MM.1S (cell line): ENCODE data around the gene SLIT3.

Experiments used
- DNase-seq: peaks from one replicate; pipeline ENCODE4 v3.0.0-alpha.2; 2015
- H2AFZ ChIP-seq: fragments of 300-600 bp; sonication (generic); 2 replicates; pipeline ENCODE4 v1.6.0; 2016; ENCODE audit warnings: antibody characterized with exemption, low read length
- H3F3A ChIP-seq: fragments of 300-600 bp; sonication (generic); 2 replicates; pipeline ENCODE4 v1.6.1; 2016; ENCODE audit warnings: mild to moderate bottlenecking, antibody characterized with exemption, low read length, moderate library complexity, mixed read lengths; ENCODE audit not compliant: insufficient read depth
- H3K27ac ChIP-seq: fragments of 300-600 bp; sonication (generic); 2 replicates; pipeline ENCODE4 v1.5.1; 2016; ENCODE audit warnings: mild to moderate bottlenecking, low read length
- H3K27me3 ChIP-seq: fragments of 300-600 bp; sonication (generic); replicated peaks from 2 replicates; pipeline ENCODE4 v1.6.0; 2016; ENCODE audit warnings: low read length; ENCODE audit not compliant: insufficient read depth
- H3K36me3 ChIP-seq: fragments of 300-600 bp; sonication (generic); replicated peaks from 2 replicates; pipeline ENCODE4 v1.6.1; 2016; ENCODE audit warnings: mild to moderate bottlenecking, low read length, mixed read lengths; ENCODE audit not compliant: insufficient read depth
- H3K4me1 ChIP-seq: fragments of 300-600 bp; sonication (generic); 2 replicates; pipeline ENCODE4 v1.6.1; 2016; ENCODE audit warnings: low read length, mixed read lengths
- H3K4me2 ChIP-seq: fragments of 300-600 bp; sonication (generic); 2 replicates; pipeline ENCODE4 v1.6.0; 2016; ENCODE audit warnings: low read depth, low read length
- H3K4me3 ChIP-seq: fragments of 300-600 bp; sonication (generic); 2 replicates; pipeline ENCODE4 v1.5.1; 2016; ENCODE audit warnings: low read length, mixed read lengths
- H3K79me2 ChIP-seq: fragments of 300-600 bp; sonication (generic); 2 replicates; pipeline ENCODE4 v1.6.1; 2016; ENCODE audit warnings: mixed run types, low read length, mixed read lengths
- H3K9ac ChIP-seq: fragments of 300-600 bp; sonication (generic); 2 replicates; pipeline ENCODE4 v1.6.1; 2016; ENCODE audit warnings: low read length, mixed read lengths
- H3K9me2 ChIP-seq: fragments of 300-600 bp; sonication (generic); replicated peaks from 2 replicates; pipeline ENCODE4 v1.6.1; 2016; ENCODE audit warnings: mild to moderate bottlenecking, low read length, mixed read lengths; ENCODE audit not compliant: insufficient read depth
- H3K9me3 ChIP-seq: fragments of 300-600 bp; sonication (generic); replicated peaks from 2 replicates; pipeline ENCODE4 v1.6.1; 2016; ENCODE audit warnings: mild to moderate bottlenecking, low read length, mixed read lengths; ENCODE audit not compliant: insufficient read depth
- H4K20me1 ChIP-seq: fragments of 300-600 bp; sonication (generic); 2 replicates; pipeline ENCODE4 v1.6.1; 2016; ENCODE audit warnings: mild to moderate bottlenecking, low read length, moderate library complexity, mixed read lengths; ENCODE audit not compliant: insufficient read depth
- EZH2 ChIP-seq: fragments of 300-600 bp; sonication (generic); optimal IDR thresholded peaks from 2 replicates; pipeline ENCODE3; 2017; ENCODE audit warnings: low read depth, mild to moderate bottlenecking, antibody characterized with exemption, low read length, mixed read lengths
- EZH2phosphoT487 ChIP-seq: fragments of 300-600 bp; sonication (generic); IDR thresholded peaks from 2 replicates; pipeline ENCODE4 v1.6.1; 2018; ENCODE audit warnings: antibody characterized with exemption, low read length
- TF ChIP-seq, protein P1 (sequence below): fragments of 300-600 bp; sonication (generic); IDR thresholded peaks from 2 replicates; pipeline ENCODE4 v1.5.1; 2016; ENCODE audit warnings: antibody characterized with exemption, low read length, mixed read lengths

SLIT3 gene

DNA sequence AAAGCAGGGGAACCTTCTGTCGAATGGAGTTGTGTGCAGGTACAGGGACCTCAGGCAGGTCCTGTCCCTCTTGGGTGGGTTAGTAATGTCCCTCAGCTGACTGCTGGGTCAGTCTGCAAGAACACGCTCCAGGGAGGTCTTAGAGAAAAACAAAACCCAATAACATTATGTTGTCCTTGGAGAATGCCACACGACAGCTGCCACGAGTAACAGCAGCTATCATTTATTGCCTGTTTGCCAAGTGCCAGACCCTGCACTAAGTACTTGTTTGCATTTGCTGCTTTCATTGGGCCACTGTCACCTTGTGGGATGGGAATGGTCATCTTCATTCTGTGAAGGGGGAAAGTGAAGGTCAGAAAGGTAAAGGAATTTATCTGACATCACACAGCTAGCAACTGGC, 310.3 kb downstream of the SLIT3 start:
- Histone ChIP-seq H3F3A (no peaks in the 10 kb centered on the region), H3K79me2 (no peaks in the 10 kb centered on the region), H3K4me1 (peaks cover 8% of the 10 kb centered on the region), H3K4me3 (no peak overlapping the region), H3K27ac (no peak overlapping the region), H3K27me3 (no peaks in the 10 kb centered on the region), H2AFZ (no peak overlapping the region), H3K9me2 (no peaks in the 10 kb centered on the region), H3K36me3 (no peaks in the 10 kb centered on the region), H3K9ac (no peak overlapping the region), H3K9me3 (no peaks in the 10 kb centered on the region), H4K20me1 (no peaks in the 10 kb centered on the region), H3K4me2 (no peak overlapping the region)
- DNase-seq, result no peak
- TF ChIP-seq, protein P1, sequence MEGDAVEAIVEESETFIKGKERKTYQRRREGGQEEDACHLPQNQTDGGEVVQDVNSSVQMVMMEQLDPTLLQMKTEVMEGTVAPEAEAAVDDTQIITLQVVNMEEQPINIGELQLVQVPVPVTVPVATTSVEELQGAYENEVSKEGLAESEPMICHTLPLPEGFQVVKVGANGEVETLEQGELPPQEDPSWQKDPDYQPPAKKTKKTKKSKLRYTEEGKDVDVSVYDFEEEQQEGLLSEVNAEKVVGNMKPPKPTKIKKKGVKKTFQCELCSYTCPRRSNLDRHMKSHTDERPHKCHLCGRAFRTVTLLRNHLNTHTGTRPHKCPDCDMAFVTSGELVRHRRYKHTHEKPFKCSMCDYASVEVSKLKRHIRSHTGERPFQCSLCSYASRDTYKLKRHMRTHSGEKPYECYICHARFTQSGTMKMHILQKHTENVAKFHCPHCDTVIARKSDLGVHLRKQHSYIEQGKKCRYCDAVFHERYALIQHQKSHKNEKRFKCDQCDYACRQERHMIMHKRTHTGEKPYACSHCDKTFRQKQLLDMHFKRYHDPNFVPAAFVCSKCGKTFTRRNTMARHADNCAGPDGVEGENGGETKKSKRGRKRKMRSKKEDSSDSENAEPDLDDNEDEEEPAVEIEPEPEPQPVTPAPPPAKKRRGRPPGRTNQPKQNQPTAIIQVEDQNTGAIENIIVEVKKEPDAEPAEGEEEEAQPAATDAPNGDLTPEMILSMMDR, result no peak

DNA sequence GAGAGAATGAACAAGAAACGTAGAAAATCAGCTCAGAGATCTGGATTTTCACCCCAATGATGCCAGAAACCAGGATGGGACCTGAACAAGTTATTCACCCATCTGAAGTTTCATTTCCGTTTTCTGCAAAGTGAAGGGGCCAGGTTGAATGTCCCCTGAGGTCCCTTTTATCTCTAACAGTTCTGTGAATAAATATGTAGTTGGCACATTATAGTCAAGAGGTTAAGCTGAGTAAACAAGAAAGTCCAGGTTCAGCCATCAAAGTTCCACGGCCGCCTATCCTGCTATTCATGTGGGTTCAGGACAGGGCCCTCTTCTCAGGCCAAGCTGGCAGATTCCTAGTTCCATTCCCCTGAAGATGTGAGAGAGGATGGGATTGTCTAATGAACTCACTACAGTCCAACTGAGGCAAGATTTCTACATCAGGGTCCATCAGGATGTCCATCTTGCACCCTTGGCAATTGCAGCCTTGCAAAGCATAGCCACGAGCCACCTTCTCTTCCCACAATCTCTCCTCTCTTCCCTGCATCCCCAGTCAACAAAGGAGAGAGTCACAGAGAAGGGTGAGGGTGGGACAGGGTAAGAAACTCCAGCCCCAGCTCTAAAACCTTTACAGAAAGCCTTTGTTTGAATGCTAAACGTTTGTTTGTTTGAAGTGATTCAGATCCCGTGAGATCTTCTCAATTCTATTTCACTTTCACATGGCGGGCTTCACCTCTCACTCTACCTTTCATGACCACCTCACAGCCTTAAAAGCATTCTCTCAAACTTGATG, 311.0 kb downstream of the SLIT3 start:
- H3F3A ChIP-seq, result no peaks in the 10 kb centered on the region
- H3K4me2 ChIP-seq, result no peak overlapping the region
- no peaks in the 10 kb centered on the region for H3K27me3 ChIP-seq
- H3K4me1 ChIP-seq, result peaks cover 8% of the 10 kb centered on the region
- no peaks in the 10 kb centered on the region for H4K20me1 ChIP-seq
- no peak overlapping the region for H3K27ac ChIP-seq
- no peaks in the 10 kb centered on the region for H3K36me3 ChIP-seq
- DNase-seq, result peak; percentile 16
- no peak overlapping the region for H3K9ac ChIP-seq
- TF ChIP-seq, protein P1, result no peak
- TF ChIP-seq EZH2phosphoT487 (no peak), EZH2 (no peak)
- no peaks in the 10 kb centered on the region for H3K9me2 ChIP-seq
- H2AFZ ChIP-seq, result no peak overlapping the region
- no peaks in the 10 kb centered on the region for H3K9me3 ChIP-seq
- H3K79me2 ChIP-seq, result no peaks in the 10 kb centered on the region
- H3K4me3 ChIP-seq, result no peak overlapping the region

DNA sequence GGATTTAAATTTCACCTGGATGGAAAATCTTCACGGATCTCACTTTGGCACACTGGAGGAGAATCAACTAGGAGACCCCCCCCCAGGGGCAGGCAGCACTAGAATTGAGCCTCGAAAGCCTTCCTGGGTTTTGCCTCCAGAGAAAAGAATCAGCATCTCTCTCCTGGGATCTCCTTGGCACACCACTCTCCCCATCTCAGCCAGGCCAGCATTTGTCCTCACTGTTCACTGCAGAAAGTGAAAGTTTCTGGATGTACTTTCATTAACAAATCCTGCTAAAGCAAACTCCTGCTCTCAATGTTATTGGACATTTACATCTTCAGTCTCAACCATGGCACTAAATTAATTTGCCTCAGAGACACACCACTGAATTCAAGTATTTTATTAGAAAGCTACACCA, 312.2 kb downstream of the SLIT3 start:
- Histone ChIP-seq H3K4me2 (no peak overlapping the region), H4K20me1 (no peaks in the 10 kb centered on the region), H3K4me3 (no peak overlapping the region), H3F3A (no peaks in the 10 kb centered on the region), H3K27me3 (no peaks in the 10 kb centered on the region), H3K4me1 (peaks cover 8% of the 10 kb centered on the region), H3K9me3 (no peaks in the 10 kb centered on the region), H3K36me3 (no peaks in the 10 kb centered on the region), H3K9me2 (no peaks in the 10 kb centered on the region), H2AFZ (no peak overlapping the region), H3K27ac (no peak overlapping the region), H3K79me2 (no peaks in the 10 kb centered on the region), H3K9ac (no peak overlapping the region)
- TF ChIP-seq EZH2, result no peak
- TF ChIP-seq, protein P1, result no peak
- no peak for TF ChIP-seq EZH2phosphoT487
- DNase-seq, result no peak
